GM19455 (cell line): ENCODE measurements around the gene FAM78A.
A peak's percentile ranks its signal among the peaks of the same experiment; 100 is the strongest.

ENCODE experiments used
- ATAC-seq: cut with Tn5 transposase; IDR thresholded peaks from one replicate; pipeline ENCODE4 v1.9.1; 2021; ENCODE audit not compliant: unreplicated experiment

The FAM78A gene

GRCh38 chr9:131240047-131240921 is 36.0 kb downstream of the FAM78A start:
- no peak for ATAC-seq

DNA sequence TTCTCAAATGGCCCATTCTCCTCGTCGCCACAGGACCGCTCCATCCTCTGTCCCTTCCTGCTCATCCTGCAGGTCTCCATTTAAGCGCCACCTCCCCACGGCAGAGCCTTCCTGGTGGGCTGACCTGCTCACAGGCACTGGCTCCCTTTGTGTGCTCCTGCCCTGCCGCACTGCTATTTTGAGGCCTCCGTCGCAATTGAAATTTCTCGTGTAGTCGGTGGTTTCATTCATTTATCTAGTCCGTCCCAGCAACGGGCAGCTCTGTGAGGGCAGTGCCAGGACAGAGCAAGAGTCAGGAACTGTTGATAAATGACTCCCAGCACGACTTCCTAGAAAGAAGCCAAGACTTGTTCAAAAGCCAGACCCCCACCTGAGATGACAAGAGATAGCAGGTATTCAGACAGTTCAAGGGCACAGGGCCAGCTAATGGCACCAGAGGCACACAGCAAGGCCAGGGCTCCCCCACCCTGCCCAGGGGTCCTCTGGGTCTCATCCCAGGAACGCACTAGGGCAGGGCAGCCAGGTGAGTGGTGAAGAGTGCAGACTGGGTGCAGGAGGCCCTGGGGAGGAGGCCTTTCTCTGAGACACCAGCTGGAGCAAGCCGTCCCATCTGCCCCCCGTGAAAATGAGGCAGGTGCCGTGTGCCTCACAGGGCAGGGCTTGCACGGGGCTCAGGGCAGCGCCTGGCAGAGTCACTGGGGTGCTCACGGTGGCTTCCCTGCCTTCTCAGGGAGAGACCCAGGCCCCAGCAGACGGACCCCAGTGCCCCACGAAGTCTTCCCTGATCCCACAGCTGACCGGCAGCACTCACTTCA is 36.9 kb downstream of the FAM78A start:
- no peak for ATAC-seq

- ATAC-seq: no peak
Measured at GRCh38 chr9:131238402-131239021, 37.8 kb downstream of the FAM78A start.

DNA sequence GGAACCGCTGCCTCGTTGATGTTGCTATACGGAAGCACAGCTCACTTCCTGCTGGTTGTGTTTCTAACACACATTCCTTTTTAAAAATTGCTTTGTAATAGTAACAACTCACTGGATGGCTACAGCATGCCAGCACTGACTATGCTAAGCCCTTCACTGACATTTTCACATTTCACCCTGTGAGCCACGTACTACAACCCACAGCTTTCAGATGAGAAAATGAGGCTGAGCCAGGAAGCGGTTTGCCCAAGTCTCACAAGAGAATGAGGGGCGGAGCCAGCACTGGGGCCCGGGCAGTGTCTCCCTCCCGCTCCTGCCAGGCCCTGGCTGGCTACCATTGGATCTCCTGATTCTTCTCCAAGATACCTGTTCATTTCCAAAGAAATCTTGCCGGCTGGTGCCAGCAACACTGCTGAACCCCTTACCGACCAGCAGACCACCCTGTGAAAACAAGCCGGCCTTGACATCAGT is 38.3 kb downstream of the FAM78A start:
- ATAC-seq: peak; percentile 89

DNA sequence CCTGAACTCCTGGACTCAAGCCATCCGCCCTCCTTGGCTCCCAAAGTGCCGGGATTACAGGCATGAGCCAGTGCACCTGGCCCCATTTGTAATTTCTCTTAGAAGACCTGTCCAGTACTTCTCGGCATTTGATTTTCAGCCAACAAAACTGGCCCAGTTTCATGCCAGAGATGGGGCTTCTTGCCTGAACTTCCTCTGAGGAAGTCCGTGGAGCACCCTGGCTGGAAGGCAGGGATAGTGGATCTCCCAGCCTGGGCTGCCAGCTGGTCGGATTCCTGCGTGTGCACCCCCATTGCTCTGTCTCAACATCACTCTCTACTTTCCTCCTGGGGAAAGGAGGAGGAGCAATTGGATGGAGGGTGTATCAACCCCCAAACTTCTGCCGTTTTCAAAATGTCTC is 39.0 kb downstream of the FAM78A start:
- no peak for ATAC-seq

- no peak for ATAC-seq
Measured at GRCh38 chr9:131236761-131237160, 39.5 kb downstream of the FAM78A start.

DNA sequence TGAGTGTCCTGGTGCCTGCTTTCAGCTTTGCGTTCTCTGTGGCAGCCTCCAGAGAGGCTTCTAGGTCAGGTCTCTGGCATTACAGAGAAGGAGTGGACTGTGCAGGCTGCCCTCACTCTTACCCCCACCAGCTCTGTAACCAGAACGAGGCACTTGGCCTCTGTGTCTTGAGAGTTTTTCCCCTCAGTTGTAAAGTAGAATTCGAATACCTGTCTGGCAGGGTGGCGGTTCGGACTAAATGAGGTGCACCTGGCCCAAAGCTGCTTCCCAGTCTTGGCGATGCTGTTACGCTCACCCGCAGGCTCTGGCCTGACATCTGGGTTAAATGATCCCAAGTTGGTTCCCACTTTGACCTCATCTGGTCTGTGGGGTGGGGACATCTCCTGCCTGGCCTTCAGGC is 40.1 kb downstream of the FAM78A start:
- ATAC-seq: no peak

DNA sequence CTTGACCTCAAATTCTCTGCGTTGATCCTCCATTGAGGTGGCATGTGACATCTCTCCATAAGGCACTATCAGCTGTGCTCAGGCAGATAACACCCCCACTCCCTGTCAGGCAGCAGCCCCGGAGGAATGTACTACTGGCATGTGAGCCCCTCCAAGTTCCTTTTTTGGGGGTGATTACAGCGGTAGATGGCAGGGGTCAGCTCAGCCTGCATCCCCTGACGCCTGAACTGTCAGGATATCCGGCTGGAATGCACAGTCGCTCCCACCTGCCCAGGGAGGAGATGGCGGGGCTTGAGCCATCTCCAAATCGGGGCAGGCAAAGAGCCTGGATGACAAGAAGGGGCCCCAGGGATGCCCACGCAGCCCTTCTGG is 40.8 kb downstream of the FAM78A start:
- ATAC-seq: no peak

GRCh38 chr9:131234799-131235479 is 41.4 kb downstream of the FAM78A start:
- ATAC-seq: no peak

GRCh38 chr9:131233995-131234394 is 42.3 kb downstream of the FAM78A start:
- ATAC-seq: no peak

GRCh38 chr9:131233556-131233955 is 42.8 kb downstream of the FAM78A start:
- ATAC-seq: no peak

DNA sequence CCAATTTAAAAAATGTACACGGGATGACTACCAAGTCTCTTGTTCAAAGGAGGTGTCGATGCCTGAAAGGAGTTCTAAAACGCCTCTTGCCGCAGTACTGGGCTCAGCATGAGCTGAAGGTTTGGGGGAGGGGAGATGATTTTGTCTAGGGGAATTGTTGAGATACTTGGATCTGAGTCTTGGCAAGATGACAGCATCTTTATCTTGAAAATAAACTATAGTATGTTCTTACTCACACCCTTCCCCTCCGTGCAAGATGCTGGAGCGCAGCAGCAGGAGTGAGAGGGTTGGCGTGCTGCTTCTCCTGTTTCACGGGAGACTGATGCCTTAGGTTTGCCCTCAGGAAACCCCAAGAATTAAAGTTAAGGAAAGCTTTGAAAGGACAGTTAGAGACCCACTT is 47.3 kb downstream of the FAM78A start:
- no peak for ATAC-seq

- ATAC-seq: no peak
Measured at GRCh38 chr9:131227959-131228460, 48.3 kb downstream of the FAM78A start.

DNA sequence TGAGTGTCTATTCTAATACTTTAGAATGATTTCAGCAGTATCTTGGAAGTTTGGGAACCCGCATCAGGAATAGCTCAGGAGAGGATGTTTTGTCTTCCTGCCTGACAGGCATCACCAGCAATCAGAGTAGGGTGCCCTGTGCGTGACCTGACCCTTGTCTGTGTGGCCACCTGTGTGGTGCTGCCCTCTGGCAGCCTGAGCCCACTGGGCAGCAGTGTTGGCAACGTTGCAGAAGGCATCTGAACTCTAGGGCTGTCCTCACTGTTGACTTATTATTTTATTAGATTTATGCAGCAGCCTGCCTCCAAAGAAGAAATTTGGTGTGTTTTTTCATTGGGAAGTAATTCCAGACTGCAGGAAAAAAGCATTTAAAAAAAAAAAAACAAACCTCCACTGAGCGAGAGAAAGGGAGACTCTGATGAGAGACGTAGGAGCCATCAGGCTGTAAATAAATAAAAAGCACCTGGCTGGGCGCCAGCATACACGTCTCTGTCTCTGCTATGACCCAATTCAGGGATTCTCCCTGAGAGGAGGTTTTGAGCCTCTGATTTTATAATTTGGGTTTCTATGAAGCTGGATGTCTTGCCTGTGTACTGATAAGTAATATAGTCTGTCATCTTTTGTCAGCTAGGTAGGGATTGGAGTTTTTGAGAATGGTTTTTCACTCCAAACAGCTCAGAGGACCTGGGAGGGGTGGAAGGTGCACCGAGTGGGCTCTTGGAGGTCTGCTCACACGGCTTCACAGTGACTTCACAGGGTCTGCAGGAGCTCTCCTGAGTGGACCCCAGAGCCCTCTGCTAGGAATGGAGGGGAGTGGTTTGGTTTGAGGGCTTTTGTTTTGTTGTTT is 49.0 kb downstream of the FAM78A start:
- ATAC-seq: no peak

DNA sequence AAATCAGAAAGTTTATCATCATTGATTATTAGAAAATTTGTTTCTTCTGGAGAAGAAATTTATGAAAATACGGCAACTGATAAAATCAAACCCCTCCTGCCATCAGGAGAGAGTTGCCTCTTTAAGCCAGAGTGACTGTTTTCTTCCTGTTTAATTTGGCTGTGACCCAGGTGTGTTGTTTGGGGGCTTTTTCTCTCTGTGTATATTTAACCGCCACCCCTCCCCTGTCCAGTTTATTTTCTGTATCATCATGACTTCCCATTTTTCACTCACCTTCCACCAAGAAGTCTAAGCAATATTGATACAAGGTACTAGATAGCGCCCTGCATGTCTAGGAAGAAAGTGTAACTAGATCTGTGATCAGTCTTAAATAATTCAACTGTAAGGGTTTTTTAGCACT is 50.1 kb downstream of the FAM78A start:
- no peak for ATAC-seq

DNA sequence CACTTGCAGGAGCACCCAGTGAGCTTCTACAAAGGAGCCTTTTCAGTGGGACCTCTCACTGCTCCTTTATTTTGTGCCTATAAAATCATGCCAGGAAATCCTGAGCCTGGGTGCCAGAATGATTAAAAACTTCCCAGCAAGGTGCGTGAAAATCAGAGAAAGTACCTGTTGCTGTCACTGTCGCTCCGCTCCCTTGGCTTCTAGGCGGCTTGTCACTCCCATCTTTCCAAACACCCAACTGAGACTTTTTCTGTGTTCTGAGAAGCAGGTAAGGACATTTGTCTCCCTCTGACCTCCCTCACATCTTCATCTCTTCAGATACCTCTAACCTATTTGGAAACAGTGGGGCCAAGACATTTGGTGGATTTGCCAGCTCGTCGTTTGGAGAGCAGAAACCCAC is 53.9 kb downstream of the FAM78A start:
- ATAC-seq: no peak

GRCh38 chr9:131220485-131220884 is 55.8 kb downstream of the FAM78A start:
- ATAC-seq: no peak

- no peak for ATAC-seq
Measured at GRCh38 chr9:131218370-131218769, 57.9 kb downstream of the FAM78A start.

- no peak for ATAC-seq
Measured at GRCh38 chr9:131217331-131218031, 58.8 kb downstream of the FAM78A start.
